ENCODE results near the gene PRKD1.
"Not testable (repeated sequence)": the region's sequence is repeated elsewhere in the genome, so short reads cannot be mapped to it uniquely, and the experiment has no call there.

PRKD1 gene

DNA sequence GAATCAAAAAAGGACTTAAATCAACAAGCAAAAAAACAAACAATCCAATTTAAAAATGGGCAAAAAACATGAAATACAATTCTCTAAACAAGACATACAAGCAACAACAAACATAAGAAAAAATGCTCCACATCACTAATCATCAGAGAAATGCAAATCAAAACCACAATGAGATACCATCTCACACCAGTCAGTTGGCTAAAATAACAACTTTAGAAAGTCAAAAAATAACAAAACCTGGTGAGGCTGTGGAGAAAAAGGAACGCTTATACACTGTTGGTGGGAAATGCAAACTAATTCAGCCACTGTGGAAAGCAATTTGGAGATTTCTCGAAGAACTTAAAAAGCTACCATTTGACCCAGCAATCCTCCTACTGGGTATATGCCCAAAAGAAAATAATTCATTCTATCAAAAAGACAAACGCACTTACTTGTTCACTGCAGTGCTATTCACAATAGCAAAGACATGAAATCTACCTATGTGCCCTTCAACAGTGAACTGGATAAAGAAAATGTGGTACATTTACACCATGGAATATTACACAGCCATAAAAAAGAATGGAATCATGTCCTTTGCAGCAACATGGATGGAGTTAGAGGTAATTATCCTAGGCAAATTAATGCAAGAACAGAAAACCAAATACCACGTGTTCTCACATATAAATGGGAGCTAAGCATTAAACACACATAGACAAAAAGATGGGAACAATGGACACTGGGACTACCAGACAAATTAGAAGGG is 26.9 kb downstream of the PRKD1 start:
- DNase-seq (ENCODE audit: low spot score) = no peak

DNA sequence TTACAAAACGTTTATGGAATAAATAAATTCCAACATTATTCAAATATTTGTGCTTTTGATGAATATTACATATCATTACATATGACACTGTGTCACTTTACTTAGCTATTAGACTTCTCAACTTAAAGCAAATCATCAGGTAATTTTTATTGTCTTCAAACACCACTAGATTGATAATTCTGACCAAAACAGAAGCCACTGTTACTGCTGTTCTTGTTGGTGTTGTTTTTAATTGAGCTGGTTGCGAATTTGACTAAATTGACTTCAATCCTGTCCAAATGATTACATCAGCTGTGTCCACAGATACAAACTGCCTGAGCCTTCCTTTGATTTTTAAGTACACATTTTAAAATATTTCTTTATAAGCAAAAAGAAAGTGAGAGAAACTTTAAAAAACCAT is 29.2 kb downstream of the PRKD1 start:
- DNase-seq (ENCODE audit: low spot score) = no peak

DNA sequence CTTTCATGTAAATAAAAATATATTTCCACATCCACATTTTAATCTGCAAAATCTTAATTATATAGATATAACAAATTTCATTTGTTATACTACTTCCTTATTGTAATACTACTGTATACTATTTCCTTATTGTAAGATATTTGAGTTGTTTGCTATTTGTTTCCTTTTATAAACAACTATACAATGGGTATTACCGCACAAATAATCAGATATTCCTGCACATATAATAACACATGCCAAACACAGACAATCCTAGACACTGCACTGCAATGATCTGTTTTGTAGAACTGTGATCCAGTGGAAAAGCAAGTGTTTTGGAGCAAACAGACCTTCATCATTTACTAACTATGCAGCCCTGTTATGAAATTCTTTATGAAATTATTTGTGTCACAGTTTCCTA is 30.5 kb downstream of the PRKD1 start:
- no peak for DNase-seq (ENCODE audit: low spot score)

DNA sequence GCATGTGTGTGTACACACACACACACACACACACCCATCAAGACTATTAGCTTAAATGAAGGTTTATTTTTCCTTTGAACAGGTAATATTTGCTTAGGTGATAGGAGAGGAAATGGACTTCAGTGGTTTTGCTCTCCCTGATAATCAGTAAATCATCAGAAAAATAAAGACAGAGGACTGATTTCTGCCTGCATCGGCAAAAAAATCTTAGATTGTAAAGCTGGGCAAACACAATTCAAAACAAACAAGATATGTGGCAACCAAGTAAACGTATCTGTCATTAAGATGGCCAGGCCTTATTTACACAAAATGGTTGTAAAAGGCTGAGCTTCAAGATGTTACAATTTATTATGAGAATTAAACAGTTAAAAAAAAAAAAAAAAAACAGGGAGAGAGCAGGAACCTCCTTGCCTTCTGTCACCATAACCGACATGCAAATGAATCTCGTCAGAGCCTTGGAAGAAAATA is 31.3 kb downstream of the PRKD1 start:
- no peak for DNase-seq (ENCODE audit: low spot score)

DNA sequence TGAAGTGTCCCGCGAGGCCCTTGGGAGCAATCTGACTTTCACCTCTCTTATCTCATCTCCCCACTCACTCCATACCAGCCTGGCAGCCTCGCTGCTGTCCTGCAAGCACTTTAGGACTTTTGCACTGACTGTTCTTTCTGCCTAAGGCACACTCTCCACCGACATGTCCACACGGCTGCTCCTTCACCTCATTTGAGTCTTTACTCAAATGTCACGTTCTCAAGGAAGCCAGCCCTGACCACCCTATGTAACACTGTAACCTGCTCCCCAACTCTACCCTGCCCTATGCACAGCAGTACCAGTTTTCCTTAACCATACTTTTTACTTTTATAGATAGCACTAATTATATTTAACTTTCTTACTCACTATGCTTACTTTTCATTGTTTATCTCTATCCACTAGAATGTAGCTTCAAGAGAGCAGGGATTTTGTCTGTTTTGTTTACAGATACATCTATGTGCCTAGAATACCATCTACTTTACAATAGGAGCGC is 32.0 kb downstream of the PRKD1 start:
- no peak for DNase-seq (ENCODE audit: low spot score)

DNA sequence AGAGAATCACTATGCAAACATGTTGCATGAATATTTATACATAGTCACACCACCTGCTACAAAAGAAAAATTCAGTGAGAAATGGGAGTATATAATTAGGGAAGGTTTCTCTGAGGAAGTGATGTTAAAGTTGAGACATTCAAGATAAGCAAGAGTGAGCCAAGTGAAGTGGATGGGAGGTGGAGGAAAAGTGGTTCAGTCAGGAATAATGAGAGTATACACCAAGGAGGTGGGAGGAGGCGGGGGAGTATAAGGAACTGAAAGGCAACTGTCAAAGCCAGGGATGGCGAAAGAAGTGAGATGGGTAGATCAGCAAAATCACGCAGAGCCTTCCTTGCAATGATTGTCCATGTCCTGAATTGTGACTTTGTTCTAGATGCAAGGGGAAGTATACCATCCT is 33.7 kb downstream of the PRKD1 start:
- no peak for DNase-seq (ENCODE audit: low spot score)

DNA sequence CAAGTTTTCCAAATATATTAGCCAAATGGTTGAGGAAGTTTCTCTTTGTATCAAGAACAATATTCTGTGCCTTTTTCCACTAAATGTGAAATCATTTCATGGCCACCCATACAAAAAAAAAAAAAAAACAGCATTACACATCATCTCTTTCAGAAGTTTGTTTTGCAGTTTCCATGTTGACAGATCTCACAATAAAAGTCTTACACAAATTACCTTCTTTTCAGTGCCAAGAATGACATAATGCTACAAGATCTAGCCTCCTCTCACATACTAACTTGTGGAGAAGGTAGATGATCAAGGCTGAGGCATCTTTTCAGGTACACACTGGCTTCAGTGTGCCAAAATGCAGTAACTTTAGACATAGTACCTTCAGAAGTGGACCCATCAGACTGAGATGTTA is 35.3 kb downstream of the PRKD1 start:
- DNase-seq (ENCODE audit: low spot score) = no peak

DNA sequence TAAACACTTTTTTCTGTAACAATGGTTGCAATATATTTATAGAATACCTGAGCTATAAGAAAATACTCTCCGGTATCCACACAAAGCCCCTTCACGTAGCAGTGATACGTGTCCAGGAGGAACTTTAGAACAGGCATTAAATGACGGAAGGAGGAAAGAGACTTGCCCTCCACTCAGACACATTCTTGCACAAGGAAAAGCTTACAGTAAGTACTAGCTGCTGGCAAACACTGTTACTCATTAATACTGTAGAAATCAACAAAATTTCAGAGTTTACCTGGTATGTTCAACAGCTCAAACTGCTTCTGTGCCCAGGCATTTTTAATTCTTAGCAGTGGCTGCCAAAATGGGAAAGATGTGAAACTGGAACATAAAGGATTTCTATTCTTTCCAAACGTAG is 41.7 kb downstream of the PRKD1 start:
- DNase-seq (ENCODE audit: low spot score) = no peak

DNA sequence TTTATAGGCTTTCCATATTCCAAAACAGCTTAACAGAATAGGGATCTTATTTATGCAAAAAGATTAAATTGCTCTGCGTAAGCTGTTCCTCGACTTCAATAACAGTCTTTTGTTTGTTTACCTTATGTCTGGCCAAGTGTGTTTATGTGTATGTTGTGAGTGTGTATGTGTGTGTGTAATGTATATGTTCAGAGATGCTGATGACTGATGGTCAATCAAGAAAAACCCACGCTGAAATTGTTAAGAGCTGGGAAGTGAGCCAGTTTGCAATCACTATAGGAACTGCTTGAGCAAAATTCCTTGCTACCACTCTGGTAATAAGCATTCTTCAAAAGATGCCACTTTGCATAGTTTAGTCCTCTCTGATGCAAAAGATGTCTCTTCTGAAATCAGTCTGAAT is 59.6 kb downstream of the PRKD1 start:
- no peak for DNase-seq (ENCODE audit: low spot score)

DNA sequence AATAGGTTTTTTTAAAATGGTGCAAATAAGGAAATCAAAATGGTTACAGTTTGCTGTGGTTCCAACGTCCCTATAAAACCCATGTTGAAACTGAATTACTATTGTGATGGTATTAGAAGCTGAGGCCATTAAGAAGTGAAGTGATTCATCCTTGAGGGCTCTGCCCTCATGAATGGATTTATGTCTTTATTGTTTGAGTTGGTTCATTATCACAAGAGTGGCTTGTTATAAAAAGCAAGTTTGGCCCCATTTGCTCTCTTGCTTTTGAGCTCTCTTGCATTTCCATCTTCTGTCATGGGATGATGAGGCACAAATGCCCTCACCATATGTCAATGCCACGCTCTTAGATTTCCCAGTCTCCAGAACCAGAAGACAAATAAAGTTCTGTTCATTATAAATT is 62.3 kb downstream of the PRKD1 start:
- peak; percentile 72 for DNase-seq (ENCODE audit: low spot score)

DNA sequence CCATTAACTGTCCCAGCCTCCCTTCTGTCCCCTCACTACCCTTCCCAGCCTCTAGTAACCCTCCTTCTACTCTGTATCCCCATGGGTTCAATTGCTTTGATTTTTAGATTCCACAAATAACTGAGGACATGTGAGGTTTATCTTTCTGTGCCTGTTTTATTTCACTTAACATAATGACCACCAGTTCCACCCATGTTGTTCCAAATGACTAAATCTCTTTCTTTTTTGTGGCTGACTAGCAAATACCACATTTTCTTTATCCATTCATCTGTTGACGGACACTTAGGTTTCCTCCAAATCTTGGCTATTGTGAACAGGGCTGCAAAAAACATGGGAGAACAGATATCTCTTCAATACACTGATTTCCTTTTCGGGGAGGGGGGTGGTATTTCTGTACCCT is 65.7 kb downstream of the PRKD1 start:
- no peak for DNase-seq (ENCODE audit: low spot score)

DNA sequence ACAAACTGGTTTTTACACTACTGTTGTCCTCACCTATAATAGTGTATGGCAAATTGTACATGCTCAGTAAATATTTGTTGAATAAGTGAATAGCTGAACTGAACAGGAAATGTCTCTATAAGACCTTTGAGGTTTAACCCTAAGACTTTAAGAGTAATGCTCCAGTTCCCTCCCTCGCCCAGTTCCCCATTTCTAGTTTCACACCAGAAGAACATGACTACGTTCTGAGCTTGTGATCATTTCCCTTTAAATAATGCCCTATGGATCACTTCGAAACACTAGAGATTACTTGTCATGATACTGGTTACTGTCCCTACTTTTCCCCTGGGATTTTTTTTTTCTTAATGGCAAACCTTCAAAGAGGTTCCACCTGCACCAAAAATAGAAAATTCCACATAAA is 69.3 kb downstream of the PRKD1 start:
- DNase-seq (ENCODE audit: low spot score) = no peak

DNA sequence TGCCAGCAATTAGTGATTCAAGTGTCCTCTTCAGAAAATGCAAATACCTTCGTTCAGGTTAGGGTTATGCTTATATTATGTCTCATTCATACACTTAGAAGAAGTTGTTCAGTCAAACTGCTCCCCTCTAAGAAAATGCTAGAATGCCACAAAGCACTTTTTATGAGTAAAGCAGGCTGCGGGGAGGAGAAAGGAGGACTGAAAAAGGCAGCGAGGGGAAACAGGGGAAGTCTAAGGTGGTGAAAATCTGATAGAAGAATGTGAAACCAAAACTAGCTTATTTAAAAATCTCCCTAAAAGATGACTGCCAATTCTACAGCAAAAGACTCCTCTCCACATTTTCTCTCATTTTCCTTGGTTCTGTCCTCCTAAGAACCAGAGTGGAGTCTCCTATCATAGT is 70.1 kb downstream of the PRKD1 start:
- DNase-seq (ENCODE audit: low spot score) = no peak

DNA sequence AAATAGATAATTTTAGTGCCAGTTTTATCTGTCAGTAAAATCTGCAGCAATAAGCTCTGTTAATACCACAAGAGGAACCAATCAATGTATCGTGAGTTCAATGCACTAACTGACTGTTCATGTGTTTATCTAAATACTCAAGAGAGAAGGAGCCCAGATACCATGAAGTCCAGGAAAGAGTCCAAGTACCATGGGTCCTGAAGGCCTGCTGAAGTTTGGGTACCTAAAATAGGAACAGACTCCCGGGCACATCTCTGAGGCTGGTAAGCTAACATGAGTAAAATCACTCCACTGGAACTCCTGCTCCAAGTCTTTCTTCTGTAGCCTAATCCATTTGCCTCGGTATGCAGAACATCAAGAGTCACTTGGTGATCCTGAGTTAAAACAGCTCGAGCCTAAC is 71.1 kb downstream of the PRKD1 start:
- no peak for DNase-seq (ENCODE audit: low spot score)

DNA sequence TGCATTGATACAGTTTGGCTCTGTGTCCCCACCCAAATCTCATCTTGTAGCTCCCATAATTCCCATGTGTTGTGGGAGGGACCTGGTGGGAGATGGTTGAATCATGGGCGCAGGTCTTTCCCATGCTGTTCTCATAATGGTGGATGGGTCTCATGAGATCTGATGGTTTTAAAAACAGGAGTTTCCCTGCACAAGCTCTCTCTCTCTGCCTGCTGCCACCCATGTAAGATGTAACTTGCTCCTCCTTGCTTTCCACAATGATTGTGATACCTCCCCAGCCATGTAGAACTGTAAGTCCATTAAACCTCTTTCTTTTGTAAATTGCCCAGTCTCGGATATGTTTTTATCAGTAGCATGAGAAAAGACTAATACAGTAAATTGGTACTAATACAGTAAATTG is 74.0 kb downstream of the PRKD1 start:
- not testable (repeated sequence) for DNase-seq (ENCODE audit: low spot score)

DNA sequence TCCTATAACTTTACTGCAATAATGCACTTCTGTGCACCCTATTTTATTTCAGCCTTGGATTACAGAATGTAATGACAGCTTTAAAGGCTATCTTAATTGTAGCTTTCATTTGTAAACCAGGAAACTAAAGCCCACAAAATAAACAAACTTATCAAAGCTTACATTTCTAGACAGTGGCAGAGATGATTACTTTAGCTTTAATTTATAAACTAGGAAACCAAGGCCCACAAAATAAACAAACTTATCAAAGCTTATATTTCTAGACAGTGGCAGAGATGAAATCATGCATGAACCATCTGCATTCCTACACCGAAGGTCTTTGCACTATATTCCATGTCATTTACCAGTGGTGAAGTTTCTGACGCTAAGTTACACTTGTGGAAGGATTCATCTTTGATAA is 74.4 kb downstream of the PRKD1 start:
- no peak for DNase-seq (ENCODE audit: low spot score)

DNA sequence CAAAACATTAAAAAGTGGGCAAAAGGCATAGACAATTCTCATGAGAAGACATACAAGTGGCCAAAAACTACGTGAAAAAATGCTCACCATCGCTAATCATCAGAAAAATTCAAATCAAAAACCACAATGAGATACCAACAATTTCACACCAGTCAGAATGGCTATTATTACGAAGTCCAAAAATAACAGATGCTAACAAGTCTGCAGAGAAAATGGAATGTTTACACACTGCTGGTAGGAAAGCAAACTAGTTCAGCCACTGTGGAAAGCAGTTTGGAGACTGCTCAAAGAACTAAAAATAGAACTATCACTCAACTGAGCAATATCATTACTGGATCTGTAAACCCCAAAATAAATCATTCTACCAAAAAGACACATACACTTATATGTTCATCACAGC is 76.2 kb downstream of the PRKD1 start:
- no peak for DNase-seq (ENCODE audit: low spot score)

DNA sequence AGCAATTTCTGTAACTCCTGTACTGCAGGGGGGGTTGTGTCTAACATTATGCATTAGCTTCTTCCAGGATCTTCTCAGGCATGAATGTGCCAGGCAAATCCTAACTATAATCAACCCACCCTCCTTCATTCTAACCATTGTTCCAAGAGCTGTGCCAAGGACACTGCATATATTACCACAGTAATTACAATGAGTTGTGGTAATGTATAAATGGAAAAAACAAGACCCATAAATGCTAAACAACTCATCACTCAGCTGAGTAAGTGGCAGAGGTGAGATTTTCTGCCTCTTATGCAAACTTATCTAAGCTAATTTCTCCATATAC is 80.6 kb downstream of the PRKD1 start:
- no peak for DNase-seq (ENCODE audit: low spot score)

DNA sequence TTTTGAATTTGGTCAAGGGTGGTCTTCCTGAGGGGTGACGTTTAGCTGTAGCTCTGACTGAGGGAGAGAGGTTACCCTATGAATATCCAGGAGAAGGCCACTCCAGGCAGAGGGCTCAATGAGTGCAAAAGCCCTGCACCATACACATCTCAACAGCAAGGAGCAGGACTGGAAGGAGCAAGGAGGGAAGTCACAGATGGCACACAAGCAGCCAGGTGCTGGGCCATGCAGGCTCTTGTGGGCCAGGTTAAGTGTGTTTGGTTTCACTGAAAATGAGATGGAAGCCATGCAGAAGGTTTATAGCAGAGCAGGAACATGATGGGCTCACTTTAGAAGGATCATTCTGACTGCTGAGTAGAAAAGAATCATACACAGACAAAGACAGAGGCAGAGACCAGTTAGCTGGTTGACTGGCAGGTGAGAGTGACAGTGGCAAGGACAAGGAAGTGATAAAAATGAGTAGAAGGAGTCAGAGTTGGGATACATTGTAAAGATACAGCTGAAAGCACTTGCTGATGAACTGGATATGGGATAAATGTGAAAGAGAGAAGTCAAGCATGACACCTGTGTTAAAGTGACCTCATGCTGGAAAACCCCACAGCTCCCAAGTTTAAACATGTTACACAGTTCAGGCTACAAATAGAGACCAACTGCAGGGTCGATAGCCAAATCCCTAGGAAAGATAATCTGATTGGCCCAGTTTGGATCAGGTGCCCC is 81.2 kb downstream of the PRKD1 start:
- no peak for DNase-seq (ENCODE audit: low spot score)

DNA sequence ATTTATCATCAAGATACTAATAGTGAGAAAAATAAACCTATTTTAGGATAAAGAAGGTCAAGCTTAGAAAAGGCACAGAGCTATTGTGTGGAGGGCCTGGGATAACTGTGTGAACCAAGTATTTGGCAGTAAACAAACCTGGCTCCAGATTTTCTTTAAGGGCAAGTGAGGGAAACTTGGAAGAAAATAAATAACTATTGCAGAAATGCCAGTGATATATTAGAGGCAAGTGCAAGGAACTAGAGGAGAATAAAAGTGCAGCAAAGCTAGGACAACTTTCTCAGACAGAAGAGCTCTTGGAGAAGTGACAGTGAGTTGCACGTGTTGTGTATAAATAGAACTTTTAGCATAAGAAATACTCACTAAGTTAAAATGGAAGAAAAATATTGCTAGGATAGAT is 83.7 kb downstream of the PRKD1 start:
- DNase-seq (ENCODE audit: low spot score) = no peak

DNA sequence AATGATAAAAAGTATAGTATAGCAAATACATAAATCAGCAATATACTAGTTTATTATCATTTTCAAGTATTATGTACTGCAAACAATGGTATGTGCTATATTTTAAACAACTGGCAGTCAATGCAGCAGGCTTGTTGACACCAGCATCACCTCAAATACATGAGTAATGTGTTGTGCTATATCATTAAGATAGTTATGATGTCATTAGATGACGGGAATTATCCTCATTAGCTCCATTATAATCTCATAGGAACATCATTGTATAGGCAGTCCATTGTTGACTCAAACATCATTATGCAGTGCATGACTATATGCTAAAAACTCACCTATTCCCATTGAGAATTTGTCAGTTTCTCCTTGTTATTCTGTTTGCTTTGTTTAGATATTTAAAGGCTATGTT is 85.4 kb downstream of the PRKD1 start:
- DNase-seq (ENCODE audit: low spot score) = no peak

DNA sequence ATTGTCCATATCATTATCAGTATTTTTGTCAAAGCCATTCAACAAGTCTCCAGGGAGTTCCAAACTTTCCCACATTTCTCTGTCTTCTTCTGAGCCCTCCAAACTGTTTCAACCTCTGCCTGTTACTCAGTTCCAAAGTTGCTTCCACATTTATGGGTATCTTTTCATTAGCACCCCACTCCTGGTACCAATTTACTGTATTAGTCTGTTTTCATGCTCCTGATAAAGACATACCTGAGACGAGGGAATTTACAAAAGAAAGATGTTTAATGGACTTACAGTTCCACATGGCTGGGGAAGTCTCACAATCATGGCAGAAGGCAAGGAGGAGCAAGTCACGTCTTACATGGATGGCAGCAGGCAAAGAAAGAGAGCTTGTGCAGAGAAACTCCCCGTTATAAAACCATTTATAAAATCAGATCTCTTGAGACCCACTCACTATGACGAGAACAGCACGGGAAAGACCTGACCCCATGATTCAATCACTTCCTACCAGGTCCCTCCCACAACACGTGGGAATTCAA is 87.2 kb downstream of the PRKD1 start:
- DNase-seq (ENCODE audit: low spot score) = not testable (repeated sequence)

DNA sequence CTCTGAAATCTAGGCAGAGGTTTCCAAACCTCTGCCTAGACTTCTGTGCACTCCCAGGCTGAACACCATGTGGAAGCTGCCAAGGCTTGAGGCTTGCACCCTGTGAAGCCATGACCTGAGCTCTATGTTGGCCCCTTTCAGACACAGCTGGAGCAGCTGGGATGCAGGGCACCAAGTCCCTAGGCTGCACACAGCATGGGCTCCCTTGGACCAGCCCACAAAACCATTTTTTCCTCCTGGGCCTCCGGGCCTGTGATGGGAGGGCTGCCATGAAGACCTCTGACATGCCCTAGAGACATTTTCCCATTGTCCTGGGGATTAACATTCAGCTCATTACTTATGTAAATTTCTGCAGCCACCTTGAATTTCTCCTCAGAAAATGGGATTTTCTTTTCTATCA is 88.0 kb downstream of the PRKD1 start:
- not testable (repeated sequence) for DNase-seq (ENCODE audit: low spot score)

DNA sequence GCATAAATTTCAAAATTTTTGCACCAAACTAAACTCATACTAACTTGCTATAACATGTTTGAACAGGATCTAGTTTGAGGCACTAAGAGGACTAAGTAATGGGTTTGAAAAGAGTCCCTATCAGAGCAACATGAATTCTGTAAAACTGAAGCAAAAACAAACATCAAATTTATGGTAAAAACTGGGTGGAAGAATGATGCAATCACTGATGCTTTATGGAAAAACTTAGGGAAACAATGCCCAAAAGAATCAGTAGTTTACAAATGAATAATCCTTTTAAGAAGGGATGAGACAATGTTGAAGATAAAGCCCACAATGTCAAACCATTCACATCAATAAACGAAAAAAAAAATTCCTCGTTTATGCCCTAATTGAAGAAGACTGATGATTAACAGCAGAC is 88.9 kb downstream of the PRKD1 start:
- DNase-seq (ENCODE audit: low spot score) = no peak

Data from COLO829 (cell line).